Activated CD4-positive, CD25-positive, alpha-beta regulatory T cell treated with anti-CD3 and anti-CD28 coated beads, Interleukin-2, amount 50 U/mL, for 72 hours (primary cell): ENCODE measurements around the gene OR8H2.
"Not testable (repeated sequence)": the region's sequence is repeated elsewhere in the genome, so short reads cannot be mapped to it uniquely, and the experiment has no call there.

Source experiments
- DNase-seq: peaks from one replicate; pipeline ENCODE4 v3.0.0; 2021

Gene OR8H2, protein sequence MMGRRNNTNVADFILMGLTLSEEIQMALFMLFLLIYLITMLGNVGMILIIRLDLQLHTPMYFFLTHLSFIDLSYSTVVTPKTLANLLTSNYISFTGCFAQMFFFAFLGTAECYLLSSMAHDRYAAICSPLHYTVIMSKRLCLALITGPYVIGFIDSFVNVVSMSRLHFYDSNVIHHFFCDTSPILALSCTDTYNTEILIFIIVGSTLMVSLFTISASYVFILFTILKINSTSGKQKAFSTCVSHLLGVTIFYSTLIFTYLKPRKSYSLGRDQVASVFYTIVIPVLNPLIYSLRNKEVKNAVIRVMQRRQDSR

DNA sequence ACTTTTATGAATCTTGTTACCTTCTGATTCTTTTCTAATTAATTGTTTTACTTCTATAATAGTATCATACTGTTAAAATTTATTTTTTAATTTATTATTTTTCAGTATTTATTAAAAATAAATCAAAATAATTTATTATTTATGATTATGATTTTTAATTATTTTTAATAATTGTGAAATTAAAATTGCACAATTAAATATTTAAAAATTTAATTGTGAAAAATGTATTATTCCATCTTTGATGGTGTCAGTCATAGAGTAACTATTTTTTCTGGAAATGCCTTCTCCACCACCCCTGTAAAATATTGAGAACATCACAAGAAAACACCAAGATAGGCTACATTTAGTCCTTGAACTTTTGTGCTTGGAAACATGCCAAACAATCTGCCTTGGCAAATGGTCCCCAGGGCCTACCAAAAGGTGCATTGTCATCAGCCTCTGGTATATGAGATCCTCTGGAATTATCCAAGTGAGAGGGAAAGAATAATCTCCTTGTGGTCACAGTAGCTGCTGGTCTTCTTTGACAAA is at the start of gene OR8H2:
Gene OR8H2, plus strand, starts transcription at position 478 of the 528 bp plus-strand sequence. CDS start 1,356 bp downstream, outside the sequence.
- DNase-seq = no peak

DNA sequence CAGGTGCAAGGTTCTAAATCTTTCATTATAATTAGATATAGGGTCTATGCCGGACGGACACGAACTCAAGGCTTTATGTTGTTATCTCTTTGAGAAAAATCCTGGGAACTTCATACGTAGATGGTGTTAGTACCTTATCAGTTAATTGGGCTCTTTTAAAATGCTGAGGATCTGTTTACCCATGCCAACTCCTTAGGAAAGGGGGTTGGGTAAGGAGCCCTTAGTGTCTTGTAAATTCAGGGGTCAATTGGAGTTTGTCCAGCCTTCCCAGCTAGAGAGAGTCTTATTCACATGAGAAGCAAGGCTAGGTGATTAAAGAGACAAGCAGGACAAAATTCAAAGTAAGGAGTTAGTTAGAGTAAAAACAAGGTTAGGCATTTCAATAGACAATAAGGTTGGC is 47.1 kb upstream of the OR8H2 start:
- not testable (repeated sequence) for DNase-seq

DNA sequence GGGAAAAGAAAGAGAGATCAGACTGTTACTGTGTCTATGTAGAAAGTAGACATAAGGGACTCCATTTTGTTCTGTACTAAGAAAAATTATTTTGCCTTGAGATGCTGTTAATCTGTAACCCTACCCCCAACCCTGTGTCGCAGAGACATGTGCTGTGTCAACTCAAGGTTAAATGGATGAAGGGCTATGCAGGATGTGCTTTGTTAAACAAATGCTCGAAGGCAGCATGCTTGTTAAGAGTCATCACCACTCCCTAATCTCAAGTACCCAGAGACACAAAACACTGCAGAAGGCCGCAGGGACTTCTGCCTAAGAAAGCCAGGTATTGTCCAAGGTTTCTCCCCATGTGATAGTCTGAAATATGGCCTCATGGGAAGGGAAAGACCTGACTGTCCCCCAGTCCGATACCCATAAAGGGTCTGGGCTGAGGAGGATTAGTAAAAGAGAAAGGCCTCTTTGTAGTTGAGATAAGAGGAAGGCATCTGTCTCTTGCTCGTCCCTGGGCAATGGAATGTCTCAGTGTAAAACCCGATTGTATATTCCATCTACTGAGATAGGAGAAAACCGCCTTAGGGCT is 45.7 kb upstream of the OR8H2 start:
- not testable (repeated sequence) for DNase-seq

DNA sequence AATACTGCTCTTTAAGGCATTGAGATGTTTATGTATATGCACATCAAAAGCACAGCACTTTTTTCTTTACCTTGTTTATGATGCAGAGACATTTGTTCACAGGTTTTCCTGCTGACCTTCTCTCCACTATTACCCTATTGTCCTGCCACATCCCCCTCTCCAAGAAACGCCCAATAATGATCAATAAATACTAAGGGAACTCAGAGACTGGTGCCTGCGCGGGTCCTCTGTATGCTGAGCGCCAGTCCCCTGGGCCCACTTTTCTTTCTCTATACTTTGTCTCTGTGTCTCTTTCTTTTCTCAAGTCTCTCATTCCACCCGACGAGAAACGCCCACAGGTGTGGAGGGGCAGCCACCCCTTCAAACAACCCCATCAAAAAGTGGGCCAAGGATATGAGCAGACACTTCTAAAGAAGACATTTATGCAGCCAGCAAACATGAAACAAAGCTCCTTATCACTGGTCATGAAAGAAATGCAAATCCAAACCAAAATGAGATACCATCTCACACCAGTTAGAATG is 45.2 kb upstream of the OR8H2 start:
- not testable (repeated sequence) for DNase-seq

DNA sequence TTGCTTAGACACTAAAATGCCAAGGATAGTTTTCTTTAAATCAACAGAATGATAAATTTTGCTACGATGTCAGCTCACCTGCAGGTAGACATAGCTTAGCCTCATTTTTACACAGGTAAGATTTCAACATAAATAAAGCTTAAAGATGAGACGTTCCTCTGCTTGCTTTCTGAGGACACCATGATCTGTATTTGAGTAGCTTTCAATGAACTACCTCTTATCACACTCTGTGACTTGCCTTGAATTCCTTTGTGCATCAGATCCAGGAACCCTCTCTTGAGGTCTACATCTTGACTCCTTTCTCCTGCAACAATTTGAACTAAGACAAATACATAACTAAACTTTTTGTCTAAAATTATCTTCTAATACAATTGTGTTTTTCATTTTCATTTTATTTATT is 36.5 kb upstream of the OR8H2 start:
- DNase-seq = no peak

DNA sequence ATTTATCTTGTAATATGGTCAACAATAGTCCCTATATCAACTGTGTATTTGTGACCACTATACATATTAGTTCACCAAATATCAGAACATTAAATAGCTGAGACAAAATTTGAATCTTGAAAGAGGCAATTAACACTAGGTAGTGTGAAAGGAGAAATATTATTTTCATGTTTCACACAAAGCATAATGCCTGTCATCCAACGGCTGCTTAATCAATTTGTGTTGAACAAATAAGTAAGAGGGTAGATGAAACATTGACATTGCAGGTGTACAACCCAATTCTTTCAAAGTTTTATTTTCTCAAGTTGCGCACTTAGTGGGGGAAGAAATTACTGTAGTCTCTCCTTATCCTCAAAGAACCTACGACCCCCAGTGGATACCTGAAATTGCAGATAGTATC is 13.8 kb upstream of the OR8H2 start:
- no peak for DNase-seq

DNA sequence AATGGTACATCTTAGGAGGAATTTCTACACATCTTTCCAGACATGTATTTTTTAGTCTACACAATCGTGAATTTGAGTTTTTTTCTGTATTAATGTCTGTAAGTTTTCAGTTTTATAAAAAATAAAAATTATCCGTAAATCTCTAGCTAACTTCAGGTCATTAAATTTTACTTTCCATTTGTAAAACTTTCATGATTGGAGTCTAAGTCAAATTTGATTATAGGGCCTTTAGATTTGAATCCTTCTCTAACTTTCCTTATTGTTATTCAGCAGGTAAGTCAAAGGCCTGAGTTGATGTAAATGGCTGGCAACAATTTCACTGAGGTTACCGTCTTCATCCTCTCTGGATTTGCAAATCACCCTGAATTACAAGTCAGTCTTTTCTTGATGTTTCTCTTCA is 10.5 kb upstream of the OR8H2 start, which contains the start of gene OR8I2:
Gene OR8I2, plus strand, starts transcription at position 301 of the 400 bp plus-strand sequence. Its CDS starts 0 bp downstream, at position 301.
- no peak for DNase-seq

DNA sequence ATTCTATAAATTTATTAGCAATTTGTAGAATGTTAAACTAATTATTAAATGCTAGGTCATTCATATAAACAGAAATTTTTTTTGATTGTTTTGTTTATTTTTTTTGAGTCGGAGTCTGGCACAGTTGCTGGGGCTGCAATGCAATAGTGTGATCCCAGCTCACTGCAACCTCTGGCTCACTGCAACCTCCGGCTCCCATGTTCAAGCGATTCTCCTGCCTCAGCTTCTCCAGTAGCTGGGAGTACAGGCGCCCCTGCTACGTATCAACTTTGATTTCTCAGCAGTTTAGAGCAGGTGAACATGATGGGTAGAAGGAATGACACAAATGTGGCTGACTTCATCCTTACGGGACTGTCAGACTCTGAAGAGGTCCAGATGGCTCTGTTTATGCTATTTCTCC is 18.6 kb downstream of the OR8H2 start, which contains the start of gene OR8H3:
Gene OR8H3, plus strand, starts transcription at position 301 of the 400 bp plus-strand sequence. Its CDS starts 0 bp downstream, at position 301.
- DNase-seq = no peak

DNA sequence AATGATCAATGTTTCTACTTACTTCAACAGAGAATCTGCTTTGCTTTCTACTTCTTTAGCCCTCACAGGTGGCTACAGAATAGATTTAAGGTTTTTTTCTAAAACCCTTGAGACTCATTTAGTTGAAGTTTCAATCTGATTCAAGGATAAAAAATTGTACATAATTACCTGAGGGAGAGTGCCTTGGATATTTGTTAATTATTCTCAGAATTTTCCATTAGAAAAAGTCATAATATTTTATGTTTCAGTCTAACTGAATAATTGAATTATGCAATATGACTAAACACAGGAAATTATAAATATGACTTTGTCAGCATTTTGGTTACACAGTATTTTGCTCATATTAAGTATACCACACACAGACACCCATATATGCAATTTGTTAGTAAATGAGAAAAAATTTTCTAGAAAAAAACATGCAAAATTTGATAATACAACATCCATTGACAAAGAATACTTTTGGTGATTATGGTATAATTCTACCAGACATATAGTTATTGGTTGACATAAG is 36.7 kb downstream of the OR8H2 start, which contains the start of gene OR8J3:
Gene OR8J3, minus strand, starts transcription at position 51 of the 511 bp plus-strand sequence. CDS start 2,483 bp downstream, outside the sequence.
- DNase-seq = no peak

DNA sequence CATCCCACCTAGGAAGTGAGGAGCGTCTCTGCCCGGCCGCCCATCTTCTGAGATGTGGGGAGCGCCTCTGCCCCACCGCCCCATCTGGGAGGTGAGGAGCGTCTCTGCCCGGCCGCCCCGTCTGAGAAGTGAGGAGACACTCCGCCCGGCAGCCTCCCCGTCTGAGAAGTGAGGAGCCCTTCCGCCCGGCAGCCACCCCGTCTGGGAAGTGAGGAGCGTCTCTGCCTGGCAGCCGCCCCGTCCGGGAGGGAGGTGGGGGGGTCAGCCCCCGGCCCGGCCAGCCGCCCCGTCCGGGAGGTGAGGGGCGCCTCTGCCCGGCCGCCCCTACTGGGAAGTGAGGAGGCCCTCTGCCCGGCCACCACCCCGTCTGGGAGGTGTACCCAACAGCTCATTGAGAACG is 40.2 kb downstream of the OR8H2 start:
- not testable (repeated sequence) for DNase-seq

DNA sequence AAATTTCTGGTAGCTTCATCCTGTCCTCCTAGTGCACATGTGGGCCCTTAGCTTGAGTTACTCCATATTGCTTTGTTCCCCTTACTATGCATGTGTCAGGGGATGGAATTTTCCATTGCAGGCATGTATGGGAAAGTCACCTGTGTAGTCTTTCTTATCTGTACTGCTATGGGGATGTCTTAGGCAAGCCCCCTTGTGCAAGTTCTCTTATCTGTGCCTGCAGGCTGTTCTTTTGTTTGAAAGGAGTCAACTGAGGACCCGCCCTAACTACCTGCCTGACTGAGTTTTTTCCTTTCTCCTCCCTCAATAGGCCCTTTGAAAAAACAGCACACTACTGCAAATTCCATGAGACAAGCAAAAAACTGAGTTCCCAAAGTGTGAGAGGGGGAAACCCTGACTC is 47.9 kb downstream of the OR8H2 start:
- no peak for DNase-seq

DNA sequence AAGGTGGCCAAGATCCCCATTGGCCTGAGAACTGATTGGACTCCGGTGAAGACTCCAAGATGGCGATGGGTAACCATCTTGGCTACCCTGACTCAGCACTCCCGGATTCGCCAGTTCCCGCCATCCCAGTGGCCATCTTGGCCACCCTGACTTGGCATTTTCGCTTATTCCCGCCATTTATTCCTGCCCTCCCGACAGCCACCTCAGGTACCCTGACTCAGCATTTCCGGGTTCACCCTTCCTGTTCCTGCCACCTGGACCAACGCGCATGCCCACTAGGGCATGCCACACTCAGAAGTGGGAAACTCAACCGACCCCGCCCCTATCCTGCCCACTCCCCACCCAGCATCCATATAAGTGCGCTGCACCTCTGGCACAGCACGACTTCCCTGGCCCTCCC is 48.8 kb downstream of the OR8H2 start:
- no peak for DNase-seq
